Breast epithelium (tissue), 3 donors: ENCODE measurements around the gene CRTAC1.

Experiments
- CTCF ChIP-seq, 3 donors: fragments of 450-650 bp; IDR thresholded peaks; one replicate each; pipeline ENCODE4 v1.5.1; 2016 to 2017; ENCODE audit warnings: antibody characterized with exemption in 3 of 3, mild to moderate bottlenecking in 3 of 3, moderate library complexity in 3 of 3
- POLR2AphosphoS5 ChIP-seq, 3 donors: sonication (generic); formaldehyde crosslinking; IDR thresholded peaks; one replicate each; pipeline ENCODE4 v1.6.1; 2017; ENCODE audit warnings: antibody characterized with exemption in 3 of 3

GRCh38 chr10:97849103-97849686 lies 181.2 kb downstream of the CRTAC1 start:
- TF ChIP-seq CTCF (IDR thresholded peaks at IDR 0.05) (no peak), POLR2AphosphoS5 (IDR thresholded peaks at IDR 0.05) (no peak)
